A204.1 (cell line): ENCODE measurements around the gene NEU4.

Experiments used
- FAIRE-seq: peaks from 2 replicates; lab custom pipeline; 2012; peaks lifted over from hg19 to GRCh38; lab: Jason Lieb, UNC

The NEU4 gene

GRCh38 chr2:241853651-241854341 lies 44.8 kb downstream of the NEU4 start:
- FAIRE-seq = no peak

- no peak for FAIRE-seq
These were observed 45.6 kb downstream of the NEU4 start for GRCh38 chr2:241854342-241855244.

GRCh38 chr2:241855245-241855887 lies 46.4 kb downstream of the NEU4 start:
- no peak for FAIRE-seq

GRCh38 chr2:241855888-241856422 lies 47.0 kb downstream of the NEU4 start:
- FAIRE-seq = no peak

GRCh38 chr2:241857041-241857541 lies 48.1 kb downstream of the NEU4 start:
- no peak for FAIRE-seq

- no peak for FAIRE-seq
These were observed 48.7 kb downstream of the NEU4 start for GRCh38 chr2:241857572-241858121.

- FAIRE-seq = no peak
These were observed 49.4 kb downstream of the NEU4 start, which contains the start of gene PDCD1 for GRCh38 chr2:241858206-241859016. TSS of gene PDCD1 (minus strand) at chr2:241858894. CDS start at chr2:241858838, 56 bp downstream.

- FAIRE-seq = no peak
These were observed 50.0 kb downstream of the NEU4 start for GRCh38 chr2:241859017-241859435.

- no peak for FAIRE-seq
These were observed 50.6 kb downstream of the NEU4 start for GRCh38 chr2:241859436-241860183.

- FAIRE-seq = no peak
These were observed 51.4 kb downstream of the NEU4 start for GRCh38 chr2:241860184-241861078.

GRCh38 chr2:241861264-241861663 lies 52.3 kb downstream of the NEU4 start:
- no peak for FAIRE-seq

GRCh38 chr2:241862093-241862492 lies 53.1 kb downstream of the NEU4 start:
- no peak for FAIRE-seq

GRCh38 chr2:241862775-241863535 lies 54.0 kb downstream of the NEU4 start:
- FAIRE-seq = no peak

GRCh38 chr2:241863536-241863954 lies 54.6 kb downstream of the NEU4 start:
- no peak for FAIRE-seq

- FAIRE-seq = no peak
These were observed 55.3 kb downstream of the NEU4 start for GRCh38 chr2:241864168-241864849.

GRCh38 chr2:241864850-241865213 lies 55.8 kb downstream of the NEU4 start:
- FAIRE-seq = no peak

- no peak for FAIRE-seq
These were observed 56.5 kb downstream of the NEU4 start for GRCh38 chr2:241865416-241865956.
